Keratinocyte (primary cell): ENCODE results near the gene PTPRR.

Source experiments
- EZH2 ChIP-seq: IDR thresholded peaks from one replicate; pipeline ENCODE4 v1.6.1; 2012; ENCODE audit warnings: inconsistent platforms, mild to moderate bottlenecking, low read length, moderate library complexity
- TF ChIP-seq, protein P1 (sequence below), 3 experiments: IDR thresholded peaks in 1 of 3; conservative IDR thresholded peaks in 1 of 3; optimal IDR thresholded peaks in 1 of 3; 2 replicates in 2 of 3; 3 replicates in 1 of 3; pipeline versions ENCODE3 to v1.5.1; 2011; ENCODE audit warnings: low read length in 3 of 3, mild to moderate bottlenecking in 3 of 3, moderate library complexity in 2 of 3, control low read depth in 1 of 3, inconsistent platforms in 1 of 3; ENCODE audit not compliant: insufficient read depth in 2 of 3; ENCODE audit errors: extremely low read depth in 1 of 3

GRCh38 chr12:70964867-70965510 lies 44.5 kb upstream of the PTPRR start:
- no peak for TF ChIP-seq EZH2
- TF ChIP-seq, protein P1, sequence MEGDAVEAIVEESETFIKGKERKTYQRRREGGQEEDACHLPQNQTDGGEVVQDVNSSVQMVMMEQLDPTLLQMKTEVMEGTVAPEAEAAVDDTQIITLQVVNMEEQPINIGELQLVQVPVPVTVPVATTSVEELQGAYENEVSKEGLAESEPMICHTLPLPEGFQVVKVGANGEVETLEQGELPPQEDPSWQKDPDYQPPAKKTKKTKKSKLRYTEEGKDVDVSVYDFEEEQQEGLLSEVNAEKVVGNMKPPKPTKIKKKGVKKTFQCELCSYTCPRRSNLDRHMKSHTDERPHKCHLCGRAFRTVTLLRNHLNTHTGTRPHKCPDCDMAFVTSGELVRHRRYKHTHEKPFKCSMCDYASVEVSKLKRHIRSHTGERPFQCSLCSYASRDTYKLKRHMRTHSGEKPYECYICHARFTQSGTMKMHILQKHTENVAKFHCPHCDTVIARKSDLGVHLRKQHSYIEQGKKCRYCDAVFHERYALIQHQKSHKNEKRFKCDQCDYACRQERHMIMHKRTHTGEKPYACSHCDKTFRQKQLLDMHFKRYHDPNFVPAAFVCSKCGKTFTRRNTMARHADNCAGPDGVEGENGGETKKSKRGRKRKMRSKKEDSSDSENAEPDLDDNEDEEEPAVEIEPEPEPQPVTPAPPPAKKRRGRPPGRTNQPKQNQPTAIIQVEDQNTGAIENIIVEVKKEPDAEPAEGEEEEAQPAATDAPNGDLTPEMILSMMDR (optimal IDR thresholded peaks at IDR 0.05 in 1 of 3, IDR thresholded peaks at IDR 0.05 in 1 of 3, conservative IDR thresholded peaks at IDR 0.05 in 1 of 3; ENCODE audit: extremely low read depth in 1 of 3, insufficient read depth in 2 of 3, low read length in 3 of 3), result no peak
